AG04449 (cell line): ENCODE data around the gene FGA.

Experiments used
- CTCF ChIA-PET: fragments of 350-600 bp; formaldehyde crosslinking; extraction: SDS; loops from one replicate; lab custom pipeline; 2021; ENCODE audit warnings: antibody characterized with exemption; lab: Yijun Ruan, JAX
- POLR2A ChIA-PET: fragments of 400-600, 350-600 bp; formaldehyde crosslinking; extraction: SDS; loops from one replicate; lab custom pipeline; 2020; ENCODE audit warnings: antibody characterized with exemption, inconsistent platforms; lab: Yijun Ruan, JAX
- DNase-seq: peaks from one replicate; pipeline ENCODE4 v3.0.0-alpha.2; 2010; ENCODE audit warnings: low read depth, low spot score
- H3K4me3 ChIP-seq: 2 replicates; pipeline ENCODE4 v1.5.1; 2011; ENCODE audit warnings: low read depth, mild to moderate bottlenecking, control low read depth, low read length
- TF ChIP-seq, protein P1 (sequence below): IDR thresholded peaks from one replicate; pipeline ENCODE4 v1.5.1; 2011; ENCODE audit warnings: mild to moderate bottlenecking, moderate library complexity, low read length, control low read depth, inconsistent platforms; ENCODE audit not compliant: insufficient read depth; ENCODE audit errors: missing control alignments

Gene FGA

DNA sequence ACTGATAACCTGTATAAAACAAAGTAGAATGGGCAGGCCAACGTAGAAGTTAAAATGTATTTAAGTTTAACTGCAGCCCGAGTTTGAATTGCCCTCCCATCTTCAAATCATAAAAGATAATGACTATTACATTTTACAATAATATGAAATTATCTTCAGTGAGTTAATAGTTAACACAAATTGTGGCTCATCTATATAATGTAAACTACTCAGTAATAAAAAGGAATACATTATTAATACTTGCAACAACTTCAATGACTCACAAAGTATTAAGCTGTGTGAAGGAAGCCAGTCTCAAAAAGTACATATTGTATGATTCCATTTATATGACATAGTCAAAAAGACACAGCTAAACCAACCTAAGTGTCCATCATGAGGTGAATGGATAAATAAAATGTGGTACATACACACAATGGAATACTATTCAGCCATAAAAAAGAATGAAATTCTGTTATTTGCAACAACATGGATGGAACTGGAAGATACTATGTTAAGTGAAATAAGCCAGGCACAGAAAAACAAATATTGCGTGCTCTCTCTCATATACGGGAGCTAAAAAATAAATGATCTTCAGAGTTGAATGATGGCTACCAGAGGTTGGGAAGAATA is 48.2 kb downstream of the FGA start:
- TF ChIP-seq, protein P1, sequence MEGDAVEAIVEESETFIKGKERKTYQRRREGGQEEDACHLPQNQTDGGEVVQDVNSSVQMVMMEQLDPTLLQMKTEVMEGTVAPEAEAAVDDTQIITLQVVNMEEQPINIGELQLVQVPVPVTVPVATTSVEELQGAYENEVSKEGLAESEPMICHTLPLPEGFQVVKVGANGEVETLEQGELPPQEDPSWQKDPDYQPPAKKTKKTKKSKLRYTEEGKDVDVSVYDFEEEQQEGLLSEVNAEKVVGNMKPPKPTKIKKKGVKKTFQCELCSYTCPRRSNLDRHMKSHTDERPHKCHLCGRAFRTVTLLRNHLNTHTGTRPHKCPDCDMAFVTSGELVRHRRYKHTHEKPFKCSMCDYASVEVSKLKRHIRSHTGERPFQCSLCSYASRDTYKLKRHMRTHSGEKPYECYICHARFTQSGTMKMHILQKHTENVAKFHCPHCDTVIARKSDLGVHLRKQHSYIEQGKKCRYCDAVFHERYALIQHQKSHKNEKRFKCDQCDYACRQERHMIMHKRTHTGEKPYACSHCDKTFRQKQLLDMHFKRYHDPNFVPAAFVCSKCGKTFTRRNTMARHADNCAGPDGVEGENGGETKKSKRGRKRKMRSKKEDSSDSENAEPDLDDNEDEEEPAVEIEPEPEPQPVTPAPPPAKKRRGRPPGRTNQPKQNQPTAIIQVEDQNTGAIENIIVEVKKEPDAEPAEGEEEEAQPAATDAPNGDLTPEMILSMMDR = no peak
- no peak overlapping the region for H3K4me3 ChIP-seq
- CTCF ChIA-PET = no interaction called here
- no peak for DNase-seq
- POLR2A ChIA-PET = no interaction called here
